GM23338 (cell line): ENCODE data around the gene SLC45A1. TPM values are rescaled to one million over a fixed set of nuclear protein-coding genes. Genes with fewer than 3 reads are reported as not detected.

Experiments
- ATAC-seq: fragments of 200-7000 bp; cut with Tn5 transposase; 3 replicates; pipeline ENCODE4 v1.9.1; 2020
- DNase-seq: peaks from one replicate; pipeline ENCODE4 v3.0.0-alpha.2; 2015; ENCODE audit warnings: low spot score
- H2AFZ ChIP-seq: fragments of 200-600 bp; sonication (generic); 2 replicates; pipeline ENCODE4 v1.8.0; 2016; ENCODE audit warnings: antibody characterized with exemption, mild to moderate bottlenecking, moderate library complexity
- H3F3A ChIP-seq: fragments of 200-600 bp; sonication (generic); replicated peaks from 2 replicates; pipeline ENCODE4 v1.8.0; 2017; ENCODE audit warnings: antibody characterized with exemption, mixed run types, low read depth
- H3K27ac ChIP-seq: fragments of 200-600 bp; sonication (generic); 2 replicates; pipeline ENCODE4 v1.6.1; 2016; ENCODE audit warnings: low read depth
- H3K27me3 ChIP-seq: fragments of 200-600 bp; sonication (generic); 2 replicates; pipeline ENCODE4 v1.8.0; 2016; ENCODE audit warnings: mild to moderate bottlenecking, mixed run types, moderate library complexity; ENCODE audit not compliant: insufficient read depth
- H3K36me3 ChIP-seq: fragments of 200-600 bp; sonication (generic); 2 replicates; pipeline ENCODE4 v1.8.0; 2016; ENCODE audit warnings: mild to moderate bottlenecking; ENCODE audit not compliant: insufficient read depth
- H3K4me1 ChIP-seq: fragments of 200-600 bp; sonication (generic); 2 replicates; pipeline ENCODE4 v1.8.0; 2016; ENCODE audit warnings: mild to moderate bottlenecking, moderate library complexity; ENCODE audit not compliant: insufficient read depth
- H3K4me2 ChIP-seq: fragments of 200-600 bp; sonication (generic); 2 replicates; pipeline ENCODE4 v1.7.1; 2017; ENCODE audit warnings: mixed run types
- H3K4me3 ChIP-seq: fragments of 200-600 bp; sonication (generic); 2 replicates; pipeline ENCODE4 v1.6.1; 2016; ENCODE audit warnings: mixed run types
- H3K79me2 ChIP-seq: fragments of 200-600 bp; sonication (generic); replicated peaks from 2 replicates; pipeline ENCODE4 v1.8.0; 2017; ENCODE audit warnings: mild to moderate bottlenecking; ENCODE audit not compliant: insufficient read depth
- H3K9me2 ChIP-seq: fragments of 200-600 bp; sonication (generic); 2 replicates; pipeline ENCODE4 v1.8.0; 2017; ENCODE audit not compliant: insufficient read depth
- H4K20me1 ChIP-seq: fragments of 200-600 bp; sonication (generic); replicated peaks from 2 replicates; pipeline ENCODE4 v1.8.0; 2017; ENCODE audit warnings: mild to moderate bottlenecking; ENCODE audit not compliant: insufficient read depth
- H3K27ac Mint-ChIP-seq: 2 replicates; pipeline ENCODE4 v1.8.0; 2020; ENCODE audit warnings: inconsistent platforms, mild to moderate bottlenecking, moderate library complexity, mixed read lengths
- H3K27me3 Mint-ChIP-seq: 3 replicates; pipeline ENCODE4 v1.8.0; 2022; ENCODE audit warnings: low read depth, mild to moderate bottlenecking, moderate library complexity, mixed read lengths, inconsistent platforms; ENCODE audit not compliant: insufficient read depth, poor library complexity
- H3K36me3 Mint-ChIP-seq: 3 replicates; pipeline ENCODE4 v1.8.0; 2021; ENCODE audit warnings: low read depth, mild to moderate bottlenecking, inconsistent platforms, moderate library complexity, mixed read lengths
- H3K4me1 Mint-ChIP-seq: 3 replicates; pipeline ENCODE4 v1.8.0; 2020; ENCODE audit warnings: mild to moderate bottlenecking, inconsistent platforms, mixed read lengths
- H3K4me3 Mint-ChIP-seq: 3 replicates; pipeline ENCODE4 v1.8.0; 2021; ENCODE audit warnings: moderate library complexity, mild to moderate bottlenecking, inconsistent platforms, mixed read lengths
- H3K9me3 Mint-ChIP-seq: 3 replicates; pipeline ENCODE4 v1.8.0; 2020; ENCODE audit warnings: moderate library complexity, mild to moderate bottlenecking, inconsistent platforms, mixed read lengths
- CREB1 ChIP-seq: fragments of 250-450 bp; sonication (Bioruptor Pico); IDR thresholded peaks from 2 replicates; pipeline ENCODE4 v1.5.0; 2020; ENCODE audit warnings: low read depth, mild to moderate bottlenecking, moderate library complexity
- EZH2 ChIP-seq: fragments of 200-600 bp; sonication (generic); IDR thresholded peaks from one replicate; pipeline ENCODE4 v1.8.0; 2017; ENCODE audit warnings: antibody characterized with exemption, mild to moderate bottlenecking, low read depth; ENCODE audit not compliant: unreplicated experiment
- EZH2phosphoT487 ChIP-seq: fragments of 200-600 bp; sonication (generic); IDR thresholded peaks from one replicate; pipeline ENCODE4 v1.8.1; 2018; ENCODE audit warnings: antibody characterized with exemption; ENCODE audit not compliant: unreplicated experiment
- JUNB ChIP-seq: IDR thresholded peaks from one replicate; pipeline ENCODE4 v1.6.1; 2016; ENCODE audit warnings: antibody characterized with exemption; ENCODE audit not compliant: unreplicated experiment
- NANOG ChIP-seq: IDR thresholded peaks from 2 replicates; pipeline ENCODE4 v1.6.1; 2016; ENCODE audit warnings: antibody characterized with exemption, borderline replicate concordance
- POLR2AphosphoS5 ChIP-seq: IDR thresholded peaks from 2 replicates; pipeline ENCODE4 v1.6.1; 2016; ENCODE audit warnings: antibody characterized with exemption, low read depth
- STAT1 ChIP-seq: IDR thresholded peaks from one replicate; pipeline ENCODE4 v1.6.1; 2016; ENCODE audit warnings: antibody characterized with exemption; ENCODE audit not compliant: unreplicated experiment
- ZNF114 ChIP-seq: fragments of 250-450 bp; sonication (Bioruptor Pico); IDR thresholded peaks from 2 replicates; pipeline ENCODE4 v1.5.0; 2020; ENCODE audit warnings: mild to moderate bottlenecking, moderate library complexity
- ZNF331 ChIP-seq: fragments of 250-450 bp; sonication (Bioruptor Pico); IDR thresholded peaks from 2 replicates; pipeline ENCODE4 v1.5.0; 2020; ENCODE audit warnings: low read depth, mild to moderate bottlenecking, moderate library complexity
- polyA plus RNA-seq: library from polyadenylated mRNA; unstranded; fragments of >200 nt; fragmentation: Nextera tagmentation; extraction: Ambion mirVana; gene quantifications from 2 replicates; pipeline ENCODE4 v1.2.1, GENCODE V29; 2016
- total RNA-seq: library from RNA; depleted of rRNA; stranded (reverse); fragments of >200 nt; shearing (Covaris generic); gene quantifications from 2 replicates; pipeline ENCODE4 v1.2.3, GENCODE V29; 2014
- TF ChIP-seq, protein P1 (sequence below): IDR thresholded peaks from 2 replicates; pipeline ENCODE4 v1.6.1; 2016; ENCODE audit warnings: antibody characterized with exemption
- TF ChIP-seq, protein P2 (sequence below), 2 experiments: fragments of 200-600 bp in 1 of 2; sonication (generic) in 1 of 2; conservative IDR thresholded peaks; 2 replicates each; pipeline versions ENCODE4 v1.5.1 to v1.6.1; 2016 to 2017; ENCODE audit warnings: antibody characterized with exemption in 2 of 2, low read depth in 2 of 2, mild to moderate bottlenecking in 2 of 2, moderate library complexity in 1 of 2
- TF ChIP-seq, protein P3 (sequence below): IDR thresholded peaks from one replicate; pipeline ENCODE4 v1.6.1; 2018; ENCODE audit warnings: antibody characterized with exemption; ENCODE audit not compliant: unreplicated experiment
- TF ChIP-seq, protein P4 (sequence below): fragments of 250-450 bp; sonication (Bioruptor Pico); IDR thresholded peaks from 2 replicates; pipeline ENCODE4 v1.5.0; 2020; ENCODE audit warnings: mild to moderate bottlenecking, moderate library complexity

The SLC45A1 gene
- total and polyA plus RNA-seq, 2 experiments from 2014 or later = 1.3 to 2.3 TPM

DNA sequence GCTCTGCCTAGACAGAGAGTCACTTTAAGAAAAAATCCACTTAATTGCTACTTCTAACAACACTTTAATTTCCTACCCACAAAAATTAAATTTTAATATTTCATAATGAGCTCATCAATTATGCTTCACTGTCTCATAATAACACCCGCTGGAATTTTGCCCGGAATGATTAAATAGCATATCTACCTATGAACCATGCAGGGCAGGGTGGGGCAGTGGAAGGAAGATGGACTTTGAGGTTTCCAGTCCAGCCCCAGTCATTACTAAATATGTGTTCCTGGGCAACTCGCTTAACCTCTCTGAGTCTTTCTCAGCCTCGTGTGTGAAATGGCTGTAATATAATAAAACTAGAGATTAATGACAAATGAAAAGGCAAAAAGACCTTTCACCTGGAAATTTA, 32.8 kb upstream of the SLC45A1 start:
- no peak overlapping the region for H3K4me2 ChIP-seq
- Mint-ChIP-seq H3K27ac (no peak overlapping the region), H3K36me3 (no peaks in the 10 kb centered on the region), H3K9me3 (no peaks in the 10 kb centered on the region), H3K4me3 (no peak overlapping the region), H3K4me1 (peaks cover 17% of the 10 kb centered on the region), H3K27me3 (peaks cover 7% of the 10 kb centered on the region)
- H3F3A ChIP-seq = 0 out of 2 replicates have a peak, but pooled peaks cover 3% of the 10 kb centered on the region
- no peaks in the 10 kb centered on the region for H3K27me3 ChIP-seq
- H3K4me3 ChIP-seq = no peak overlapping the region
- H4K20me1 ChIP-seq = no peaks in the 10 kb centered on the region
- H3K36me3 ChIP-seq = peaks cover 5% of the 10 kb centered on the region; the same call in 1 of the 2 replicates
- no peak overlapping the region for H3K27ac ChIP-seq
- 0 out of 2 replicates have a peak, but pooled peaks cover 4% of the 10 kb centered on the region for H3K9me2 ChIP-seq
- H2AFZ ChIP-seq = no peak overlapping the region
- DNase-seq (no peak), ATAC-seq (no peak)
- no peaks in the 10 kb centered on the region for H3K4me1 ChIP-seq
- TF ChIP-seq JUNB (no peak), NANOG (no peak), POLR2AphosphoS5 (no peak), STAT1 (no peak), ZNF331 (CRISPR knock-in tag) (no peak), ZNF114 (CRISPR knock-in tag) (no peak), CREB1 (no peak), EZH2 (no peak), EZH2phosphoT487 (no peak)
- TF ChIP-seq, protein P1, sequence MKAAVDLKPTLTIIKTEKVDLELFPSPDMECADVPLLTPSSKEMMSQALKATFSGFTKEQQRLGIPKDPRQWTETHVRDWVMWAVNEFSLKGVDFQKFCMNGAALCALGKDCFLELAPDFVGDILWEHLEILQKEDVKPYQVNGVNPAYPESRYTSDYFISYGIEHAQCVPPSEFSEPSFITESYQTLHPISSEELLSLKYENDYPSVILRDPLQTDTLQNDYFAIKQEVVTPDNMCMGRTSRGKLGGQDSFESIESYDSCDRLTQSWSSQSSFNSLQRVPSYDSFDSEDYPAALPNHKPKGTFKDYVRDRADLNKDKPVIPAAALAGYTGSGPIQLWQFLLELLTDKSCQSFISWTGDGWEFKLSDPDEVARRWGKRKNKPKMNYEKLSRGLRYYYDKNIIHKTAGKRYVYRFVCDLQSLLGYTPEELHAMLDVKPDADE = no peak
- TF ChIP-seq, protein P2, sequence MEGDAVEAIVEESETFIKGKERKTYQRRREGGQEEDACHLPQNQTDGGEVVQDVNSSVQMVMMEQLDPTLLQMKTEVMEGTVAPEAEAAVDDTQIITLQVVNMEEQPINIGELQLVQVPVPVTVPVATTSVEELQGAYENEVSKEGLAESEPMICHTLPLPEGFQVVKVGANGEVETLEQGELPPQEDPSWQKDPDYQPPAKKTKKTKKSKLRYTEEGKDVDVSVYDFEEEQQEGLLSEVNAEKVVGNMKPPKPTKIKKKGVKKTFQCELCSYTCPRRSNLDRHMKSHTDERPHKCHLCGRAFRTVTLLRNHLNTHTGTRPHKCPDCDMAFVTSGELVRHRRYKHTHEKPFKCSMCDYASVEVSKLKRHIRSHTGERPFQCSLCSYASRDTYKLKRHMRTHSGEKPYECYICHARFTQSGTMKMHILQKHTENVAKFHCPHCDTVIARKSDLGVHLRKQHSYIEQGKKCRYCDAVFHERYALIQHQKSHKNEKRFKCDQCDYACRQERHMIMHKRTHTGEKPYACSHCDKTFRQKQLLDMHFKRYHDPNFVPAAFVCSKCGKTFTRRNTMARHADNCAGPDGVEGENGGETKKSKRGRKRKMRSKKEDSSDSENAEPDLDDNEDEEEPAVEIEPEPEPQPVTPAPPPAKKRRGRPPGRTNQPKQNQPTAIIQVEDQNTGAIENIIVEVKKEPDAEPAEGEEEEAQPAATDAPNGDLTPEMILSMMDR (conservative IDR thresholded peaks at IDR 0.05; ENCODE audit: low read depth in 2 of 2) = no peak
- TF ChIP-seq, protein P3, sequence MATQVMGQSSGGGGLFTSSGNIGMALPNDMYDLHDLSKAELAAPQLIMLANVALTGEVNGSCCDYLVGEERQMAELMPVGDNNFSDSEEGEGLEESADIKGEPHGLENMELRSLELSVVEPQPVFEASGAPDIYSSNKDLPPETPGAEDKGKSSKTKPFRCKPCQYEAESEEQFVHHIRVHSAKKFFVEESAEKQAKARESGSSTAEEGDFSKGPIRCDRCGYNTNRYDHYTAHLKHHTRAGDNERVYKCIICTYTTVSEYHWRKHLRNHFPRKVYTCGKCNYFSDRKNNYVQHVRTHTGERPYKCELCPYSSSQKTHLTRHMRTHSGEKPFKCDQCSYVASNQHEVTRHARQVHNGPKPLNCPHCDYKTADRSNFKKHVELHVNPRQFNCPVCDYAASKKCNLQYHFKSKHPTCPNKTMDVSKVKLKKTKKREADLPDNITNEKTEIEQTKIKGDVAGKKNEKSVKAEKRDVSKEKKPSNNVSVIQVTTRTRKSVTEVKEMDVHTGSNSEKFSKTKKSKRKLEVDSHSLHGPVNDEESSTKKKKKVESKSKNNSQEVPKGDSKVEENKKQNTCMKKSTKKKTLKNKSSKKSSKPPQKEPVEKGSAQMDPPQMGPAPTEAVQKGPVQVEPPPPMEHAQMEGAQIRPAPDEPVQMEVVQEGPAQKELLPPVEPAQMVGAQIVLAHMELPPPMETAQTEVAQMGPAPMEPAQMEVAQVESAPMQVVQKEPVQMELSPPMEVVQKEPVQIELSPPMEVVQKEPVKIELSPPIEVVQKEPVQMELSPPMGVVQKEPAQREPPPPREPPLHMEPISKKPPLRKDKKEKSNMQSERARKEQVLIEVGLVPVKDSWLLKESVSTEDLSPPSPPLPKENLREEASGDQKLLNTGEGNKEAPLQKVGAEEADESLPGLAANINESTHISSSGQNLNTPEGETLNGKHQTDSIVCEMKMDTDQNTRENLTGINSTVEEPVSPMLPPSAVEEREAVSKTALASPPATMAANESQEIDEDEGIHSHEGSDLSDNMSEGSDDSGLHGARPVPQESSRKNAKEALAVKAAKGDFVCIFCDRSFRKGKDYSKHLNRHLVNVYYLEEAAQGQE = no peak
- TF ChIP-seq, protein P4, sequence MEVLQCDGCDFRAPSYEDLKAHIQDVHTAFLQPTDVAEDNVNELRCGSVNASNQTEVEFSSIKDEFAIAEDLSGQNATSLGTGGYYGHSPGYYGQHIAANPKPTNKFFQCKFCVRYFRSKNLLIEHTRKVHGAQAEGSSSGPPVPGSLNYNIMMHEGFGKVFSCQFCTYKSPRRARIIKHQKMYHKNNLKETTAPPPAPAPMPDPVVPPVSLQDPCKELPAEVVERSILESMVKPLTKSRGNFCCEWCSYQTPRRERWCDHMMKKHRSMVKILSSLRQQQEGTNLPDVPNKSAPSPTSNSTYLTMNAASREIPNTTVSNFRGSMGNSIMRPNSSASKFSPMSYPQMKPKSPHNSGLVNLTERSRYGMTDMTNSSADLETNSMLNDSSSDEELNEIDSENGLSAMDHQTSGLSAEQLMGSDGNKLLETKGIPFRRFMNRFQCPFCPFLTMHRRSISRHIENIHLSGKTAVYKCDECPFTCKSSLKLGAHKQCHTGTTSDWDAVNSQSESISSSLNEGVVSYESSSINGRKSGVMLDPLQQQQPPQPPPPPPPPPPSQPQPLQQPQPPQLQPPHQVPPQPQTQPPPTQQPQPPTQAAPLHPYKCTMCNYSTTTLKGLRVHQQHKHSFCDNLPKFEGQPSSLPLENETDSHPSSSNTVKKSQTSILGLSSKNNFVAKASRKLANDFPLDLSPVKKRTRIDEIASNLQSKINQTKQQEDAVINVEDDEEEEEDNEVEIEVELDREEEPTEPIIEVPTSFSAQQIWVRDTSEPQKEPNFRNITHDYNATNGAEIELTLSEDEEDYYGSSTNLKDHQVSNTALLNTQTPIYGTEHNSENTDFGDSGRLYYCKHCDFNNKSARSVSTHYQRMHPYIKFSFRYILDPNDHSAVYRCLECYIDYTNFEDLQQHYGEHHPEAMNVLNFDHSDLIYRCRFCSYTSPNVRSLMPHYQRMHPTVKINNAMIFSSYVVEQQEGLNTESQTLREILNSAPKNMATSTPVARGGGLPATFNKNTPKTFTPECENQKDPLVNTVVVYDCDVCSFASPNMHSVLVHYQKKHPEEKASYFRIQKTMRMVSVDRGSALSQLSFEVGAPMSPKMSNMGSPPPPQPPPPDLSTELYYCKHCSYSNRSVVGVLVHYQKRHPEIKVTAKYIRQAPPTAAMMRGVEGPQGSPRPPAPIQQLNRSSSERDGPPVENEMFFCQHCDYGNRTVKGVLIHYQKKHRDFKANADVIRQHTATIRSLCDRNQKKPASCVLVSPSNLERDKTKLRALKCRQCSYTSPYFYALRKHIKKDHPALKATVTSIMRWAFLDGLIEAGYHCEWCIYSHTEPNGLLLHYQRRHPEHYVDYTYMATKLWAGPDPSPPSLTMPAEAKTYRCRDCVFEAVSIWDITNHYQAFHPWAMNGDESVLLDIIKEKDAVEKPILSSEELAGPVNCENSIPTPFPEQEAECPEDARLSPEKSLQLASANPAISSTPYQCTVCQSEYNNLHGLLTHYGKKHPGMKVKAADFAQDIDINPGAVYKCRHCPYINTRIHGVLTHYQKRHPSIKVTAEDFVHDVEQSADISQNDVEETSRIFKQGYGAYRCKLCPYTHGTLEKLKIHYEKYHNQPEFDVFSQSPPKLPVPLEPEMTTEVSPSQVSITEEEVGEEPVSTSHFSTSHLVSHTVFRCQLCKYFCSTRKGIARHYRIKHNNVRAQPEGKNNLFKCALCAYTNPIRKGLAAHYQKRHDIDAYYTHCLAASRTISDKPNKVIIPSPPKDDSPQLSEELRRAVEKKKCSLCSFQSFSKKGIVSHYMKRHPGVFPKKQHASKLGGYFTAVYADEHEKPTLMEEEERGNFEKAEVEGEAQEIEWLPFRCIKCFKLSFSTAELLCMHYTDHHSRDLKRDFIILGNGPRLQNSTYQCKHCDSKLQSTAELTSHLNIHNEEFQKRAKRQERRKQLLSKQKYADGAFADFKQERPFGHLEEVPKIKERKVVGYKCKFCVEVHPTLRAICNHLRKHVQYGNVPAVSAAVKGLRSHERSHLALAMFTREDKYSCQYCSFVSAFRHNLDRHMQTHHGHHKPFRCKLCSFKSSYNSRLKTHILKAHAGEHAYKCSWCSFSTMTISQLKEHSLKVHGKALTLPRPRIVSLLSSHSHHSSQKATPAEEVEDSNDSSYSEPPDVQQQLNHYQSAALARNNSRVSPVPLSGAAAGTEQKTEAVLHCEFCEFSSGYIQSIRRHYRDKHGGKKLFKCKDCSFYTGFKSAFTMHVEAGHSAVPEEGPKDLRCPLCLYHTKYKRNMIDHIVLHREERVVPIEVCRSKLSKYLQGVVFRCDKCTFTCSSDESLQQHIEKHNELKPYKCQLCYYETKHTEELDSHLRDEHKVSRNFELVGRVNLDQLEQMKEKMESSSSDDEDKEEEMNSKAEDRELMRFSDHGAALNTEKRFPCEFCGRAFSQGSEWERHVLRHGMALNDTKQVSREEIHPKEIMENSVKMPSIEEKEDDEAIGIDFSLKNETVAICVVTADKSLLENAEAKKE = no peak
- no peaks in the 10 kb centered on the region for H3K79me2 ChIP-seq
